Activated naive CD8-positive, alpha-beta T cell (primary cell): ENCODE measurements around the gene MAD1L1.
"Not testable (repeated sequence)": the region's sequence is repeated elsewhere in the genome, so short reads cannot be mapped to it uniquely, and the experiment has no call there.

Source experiments
- H3K27ac Mint-ChIP-seq: one replicate; pipeline ENCODE4 v1.8.0; 2021; ENCODE audit warnings: mixed read lengths
- H3K27me3 Mint-ChIP-seq: one replicate; pipeline ENCODE4 v1.8.0; 2021; ENCODE audit warnings: mixed read lengths
- H3K36me3 Mint-ChIP-seq: one replicate; pipeline ENCODE4 v1.8.0; 2021; ENCODE audit warnings: mixed read lengths
- H3K4me1 Mint-ChIP-seq: one replicate; pipeline ENCODE4 v1.8.0; 2021; ENCODE audit warnings: low read depth, mixed read lengths
- H3K4me3 Mint-ChIP-seq: one replicate; pipeline ENCODE4 v1.8.0; 2021; ENCODE audit warnings: mild to moderate bottlenecking, mixed read lengths
- H3K9me3 Mint-ChIP-seq: one replicate; pipeline ENCODE4 v1.8.0; 2021; ENCODE audit warnings: low read depth, mixed read lengths

Gene MAD1L1

GRCh38 chr7:1824882-1825646, 407.7 kb downstream of the MAD1L1 start:
- not testable (repeated sequence) for H3K9me3 Mint-ChIP-seq, H3K4me3 Mint-ChIP-seq, H3K36me3 Mint-ChIP-seq, H3K27me3 Mint-ChIP-seq
- H3K4me1 Mint-ChIP-seq: peaks cover 21% of the 10 kb centered on the region
- H3K27ac Mint-ChIP-seq: peak overlapping the region; percentile 34

DNA sequence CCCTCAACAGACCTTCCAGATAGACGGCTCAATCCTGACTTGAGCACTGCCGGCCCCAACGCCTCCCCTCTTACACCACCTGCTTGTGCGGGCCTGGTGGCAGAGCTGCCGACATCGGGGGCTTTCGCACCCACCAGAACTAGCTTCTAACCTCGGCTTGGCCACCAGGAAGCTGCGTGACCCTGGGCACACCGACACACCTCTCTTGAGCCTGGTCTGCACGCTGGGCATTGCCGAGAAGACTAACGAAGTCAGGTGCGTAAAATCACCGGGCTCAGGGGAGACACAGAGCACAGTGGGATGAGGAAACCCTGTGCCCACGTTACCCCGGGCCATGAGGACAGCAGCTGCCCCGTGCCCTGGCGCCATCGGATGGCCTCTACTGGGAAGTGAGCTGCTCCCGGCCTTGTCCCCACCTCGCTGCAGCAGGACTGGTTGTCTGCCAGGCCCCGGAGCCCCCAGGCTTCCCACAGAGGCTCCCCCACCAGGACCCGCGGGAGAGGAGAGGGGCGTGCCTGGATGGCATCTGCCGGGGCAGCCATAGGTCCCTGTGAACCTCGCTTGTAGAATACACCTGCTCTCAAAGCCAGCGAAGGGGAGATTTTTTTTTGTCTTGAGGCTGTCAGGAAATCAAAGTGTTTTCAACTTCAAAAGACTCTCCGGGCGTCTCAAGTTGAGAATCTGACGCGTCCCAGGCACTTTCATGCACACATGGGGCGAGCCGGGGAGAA, 408.4 kb downstream of the MAD1L1 start:
- H3K4me1 Mint-ChIP-seq: peaks cover 26% of the 10 kb centered on the region
- not testable (repeated sequence) for H3K27me3 Mint-ChIP-seq, H3K4me3 Mint-ChIP-seq, H3K36me3 Mint-ChIP-seq, H3K9me3 Mint-ChIP-seq
- peak overlapping the region; percentile 34 for H3K27ac Mint-ChIP-seq

DNA sequence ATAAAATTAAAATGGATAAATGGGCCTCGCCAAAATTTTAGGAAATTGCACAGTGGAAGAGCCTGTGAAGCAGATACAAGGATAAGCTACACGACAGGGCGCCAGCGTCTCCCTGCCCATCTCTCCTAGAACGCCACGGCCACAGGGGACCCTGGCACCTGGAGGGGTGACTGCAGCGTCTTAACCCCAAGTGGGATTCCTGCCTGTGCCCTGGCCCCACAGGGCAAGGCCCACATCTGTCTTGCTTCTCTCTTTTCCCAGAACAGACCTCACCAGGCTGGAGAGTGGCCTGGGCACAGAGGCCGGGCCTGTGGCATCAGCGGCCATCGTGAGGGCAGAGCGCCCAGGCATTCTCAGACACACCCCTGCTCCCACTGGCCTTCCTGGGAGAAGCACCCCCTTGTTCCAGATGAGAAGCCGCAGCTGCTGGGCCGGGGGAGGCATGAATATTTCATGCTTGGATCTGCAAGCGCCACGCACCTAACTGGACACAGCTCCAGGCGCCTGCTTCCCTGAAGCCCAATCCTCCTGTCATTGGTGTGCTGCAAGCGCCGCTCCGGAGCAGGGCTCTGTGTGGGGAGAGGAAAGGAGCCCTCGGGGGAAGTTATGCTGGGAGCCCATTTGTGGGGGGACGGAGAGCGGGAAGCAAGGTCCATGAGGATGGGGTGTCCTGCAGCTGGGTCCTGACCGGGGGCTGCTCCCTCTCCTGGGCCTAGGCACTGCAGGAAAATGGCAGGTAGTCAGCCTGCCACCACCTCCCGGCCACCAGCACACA, 409.2 kb downstream of the MAD1L1 start:
- Mint-ChIP-seq H3K27ac (no peak overlapping the region), H3K36me3 (peaks cover 4% of the 10 kb centered on the region), H3K27me3 (no peaks in the 10 kb centered on the region), H3K9me3 (no peaks in the 10 kb centered on the region), H3K4me3 (no peak overlapping the region), H3K4me1 (peaks cover 28% of the 10 kb centered on the region)

GRCh38 chr7:1819259-1819841, 413.4 kb downstream of the MAD1L1 start:
- Mint-ChIP-seq H3K9me3 (no peaks in the 10 kb centered on the region), H3K27ac (peak overlapping the region; percentile 64), H3K4me1 (peaks cover 28% of the 10 kb centered on the region), H3K4me3 (peak overlapping the region; percentile 35), H3K36me3 (peaks cover 4% of the 10 kb centered on the region), H3K27me3 (no peaks in the 10 kb centered on the region)

DNA sequence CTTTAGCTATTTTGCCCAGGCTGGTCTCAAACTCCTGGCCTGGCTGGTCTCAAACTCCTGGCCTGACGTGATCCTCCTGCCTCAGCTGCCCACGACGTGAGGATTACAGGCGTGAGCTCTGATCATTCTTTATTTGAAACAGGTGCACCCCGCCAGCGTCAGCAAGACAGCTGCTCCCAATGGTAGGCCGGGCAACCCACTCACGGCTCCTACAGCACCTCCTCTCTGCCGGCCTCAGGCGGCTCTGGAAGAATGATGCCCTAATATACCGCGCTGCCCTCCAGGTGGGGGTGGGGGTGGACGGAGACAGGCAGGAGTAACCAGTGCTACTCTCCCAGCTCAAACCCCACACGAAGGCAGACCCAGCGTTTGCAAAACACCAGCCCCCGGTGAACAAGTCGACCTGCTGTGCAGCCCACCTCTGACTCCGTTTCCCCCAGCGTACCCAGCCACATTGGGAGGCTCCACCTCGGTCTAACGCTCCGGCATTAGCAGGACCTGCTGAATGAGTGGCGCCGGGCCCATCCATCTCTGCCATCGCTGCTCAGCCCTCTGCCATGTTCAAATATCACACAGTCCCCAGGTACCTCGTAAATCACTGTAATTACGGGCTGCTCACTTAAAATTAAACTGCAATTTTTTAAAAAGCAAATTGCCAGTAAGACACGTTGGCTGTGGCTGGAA, 414.0 kb downstream of the MAD1L1 start:
- Mint-ChIP-seq H3K4me1 (peaks cover 26% of the 10 kb centered on the region), H3K27ac (peak overlapping the region; percentile 28), H3K27me3 (no peaks in the 10 kb centered on the region), H3K36me3 (peaks cover 4% of the 10 kb centered on the region), H3K9me3 (no peaks in the 10 kb centered on the region), H3K4me3 (peak overlapping the region; percentile 35)

DNA sequence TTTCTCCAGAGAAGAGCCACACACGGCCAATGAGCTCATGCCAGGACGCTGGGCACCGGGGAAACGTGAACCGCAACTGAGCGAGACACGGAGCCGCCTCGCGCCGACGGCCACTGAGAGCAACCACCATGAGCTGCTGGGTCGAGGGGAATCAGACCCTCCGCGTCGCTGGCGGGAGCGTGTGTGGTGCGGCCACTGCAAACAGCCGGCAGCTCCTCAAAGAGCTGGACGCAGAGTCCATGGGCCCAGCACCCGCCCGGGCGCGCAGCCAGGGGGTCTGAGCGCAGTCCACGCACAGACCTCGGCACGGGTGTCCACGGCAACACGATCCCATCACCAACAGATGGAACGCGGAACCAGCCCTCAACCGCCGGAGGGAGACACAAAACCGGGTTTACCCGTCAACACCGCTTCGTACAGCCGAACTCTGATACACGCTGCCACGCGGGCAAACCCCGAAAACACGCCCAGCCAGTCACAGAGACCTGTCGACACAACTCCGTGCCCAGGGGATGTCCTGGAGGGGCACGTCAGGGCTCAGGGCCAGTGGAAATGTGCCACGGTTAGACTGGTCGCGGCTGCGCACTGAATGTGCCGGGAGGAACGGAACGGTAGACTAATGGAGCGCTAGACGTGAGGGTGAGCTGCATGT, 415.6 kb downstream of the MAD1L1 start:
- Mint-ChIP-seq H3K36me3 (peaks cover 4% of the 10 kb centered on the region), H3K27me3 (no peaks in the 10 kb centered on the region), H3K4me3 (no peak overlapping the region), H3K4me1 (peaks cover 25% of the 10 kb centered on the region), H3K27ac (no peak overlapping the region), H3K9me3 (no peaks in the 10 kb centered on the region)

DNA sequence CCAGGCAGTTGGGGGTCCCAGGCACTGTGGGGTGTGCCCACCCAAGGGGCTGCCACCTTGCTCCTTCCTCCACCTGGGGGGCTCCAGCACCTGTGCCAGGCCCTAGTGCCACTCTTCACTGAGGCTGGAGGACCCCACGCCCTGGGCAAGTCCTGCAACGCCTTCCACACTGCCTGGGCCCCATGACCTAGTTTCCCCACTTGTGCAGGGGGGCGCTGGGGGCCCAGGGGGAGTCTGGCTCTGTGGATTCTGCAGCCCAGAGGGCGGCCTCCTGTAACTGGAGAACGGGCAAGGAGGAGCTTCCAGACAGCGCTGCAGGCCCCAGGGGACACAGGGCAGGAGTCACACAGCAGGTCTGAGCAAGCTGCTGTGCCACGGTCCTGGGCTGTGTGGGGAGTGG, 416.3 kb downstream of the MAD1L1 start:
- not testable (repeated sequence) for H3K36me3 Mint-ChIP-seq, H3K27ac Mint-ChIP-seq, H3K4me3 Mint-ChIP-seq, H3K9me3 Mint-ChIP-seq, H3K27me3 Mint-ChIP-seq
- H3K4me1 Mint-ChIP-seq: peaks cover 27% of the 10 kb centered on the region

DNA sequence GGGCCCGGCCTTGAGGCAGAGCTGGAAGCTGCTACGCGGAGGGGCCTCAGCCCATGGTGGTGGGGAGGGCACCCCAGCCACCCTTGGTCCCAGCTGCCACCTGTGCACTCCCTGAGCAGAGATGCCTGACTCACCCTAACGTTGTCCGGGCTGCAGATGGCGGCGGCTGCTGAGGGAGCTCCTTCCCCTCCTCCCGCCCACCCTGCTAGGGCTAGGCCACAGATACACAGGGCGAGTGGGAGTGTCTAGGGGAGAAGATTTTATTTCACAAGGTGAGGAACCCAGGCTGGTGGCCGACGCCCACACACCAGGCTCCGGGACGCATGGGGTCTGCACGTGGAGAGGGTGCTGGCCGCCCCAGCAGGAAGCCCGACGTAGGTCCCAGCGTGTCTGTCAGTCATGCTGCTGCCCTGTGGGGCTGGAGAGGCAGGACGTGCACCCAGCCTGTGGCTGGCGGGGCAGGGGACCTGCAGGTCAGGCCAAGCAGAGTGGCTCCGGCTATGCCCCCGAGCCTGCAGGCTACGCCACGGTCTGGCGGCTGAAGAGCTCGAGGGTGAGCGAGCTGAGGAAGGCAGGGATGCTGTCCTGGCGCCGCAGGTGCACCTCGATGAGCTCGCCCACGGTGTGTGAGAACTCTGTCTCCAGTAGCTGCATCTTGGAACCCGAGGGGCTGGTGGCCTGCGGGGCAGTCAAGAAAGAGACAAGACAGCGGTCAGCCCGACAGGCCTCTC, 417.0 kb downstream of the MAD1L1 start:
- H3K27ac Mint-ChIP-seq, H3K9me3 Mint-ChIP-seq, H3K36me3 Mint-ChIP-seq, H3K4me3 Mint-ChIP-seq, H3K27me3 Mint-ChIP-seq: not testable (repeated sequence)
- H3K4me1 Mint-ChIP-seq: peaks cover 24% of the 10 kb centered on the region

GRCh38 chr7:1815051-1815481, 417.7 kb downstream of the MAD1L1 start:
- Mint-ChIP-seq H3K27ac (no peak overlapping the region), H3K36me3 (peaks cover 2% of the 10 kb centered on the region), H3K9me3 (no peaks in the 10 kb centered on the region), H3K4me3 (no peak overlapping the region), H3K4me1 (peaks cover 22% of the 10 kb centered on the region), H3K27me3 (no peaks in the 10 kb centered on the region)

GRCh38 chr7:1814089-1814811, 418.5 kb downstream of the MAD1L1 start:
- H3K9me3 Mint-ChIP-seq: no peaks in the 10 kb centered on the region
- H3K27ac Mint-ChIP-seq: no peak overlapping the region
- H3K4me3 Mint-ChIP-seq: no peak overlapping the region
- H3K27me3 Mint-ChIP-seq: no peaks in the 10 kb centered on the region
- H3K4me1 Mint-ChIP-seq: peaks cover 14% of the 10 kb centered on the region
- peaks cover 2% of the 10 kb centered on the region for H3K36me3 Mint-ChIP-seq

GRCh38 chr7:1813394-1814088, 419.2 kb downstream of the MAD1L1 start:
- H3K4me3 Mint-ChIP-seq: no peak overlapping the region
- H3K27ac Mint-ChIP-seq: no peak overlapping the region
- peaks cover 8% of the 10 kb centered on the region for H3K4me1 Mint-ChIP-seq

DNA sequence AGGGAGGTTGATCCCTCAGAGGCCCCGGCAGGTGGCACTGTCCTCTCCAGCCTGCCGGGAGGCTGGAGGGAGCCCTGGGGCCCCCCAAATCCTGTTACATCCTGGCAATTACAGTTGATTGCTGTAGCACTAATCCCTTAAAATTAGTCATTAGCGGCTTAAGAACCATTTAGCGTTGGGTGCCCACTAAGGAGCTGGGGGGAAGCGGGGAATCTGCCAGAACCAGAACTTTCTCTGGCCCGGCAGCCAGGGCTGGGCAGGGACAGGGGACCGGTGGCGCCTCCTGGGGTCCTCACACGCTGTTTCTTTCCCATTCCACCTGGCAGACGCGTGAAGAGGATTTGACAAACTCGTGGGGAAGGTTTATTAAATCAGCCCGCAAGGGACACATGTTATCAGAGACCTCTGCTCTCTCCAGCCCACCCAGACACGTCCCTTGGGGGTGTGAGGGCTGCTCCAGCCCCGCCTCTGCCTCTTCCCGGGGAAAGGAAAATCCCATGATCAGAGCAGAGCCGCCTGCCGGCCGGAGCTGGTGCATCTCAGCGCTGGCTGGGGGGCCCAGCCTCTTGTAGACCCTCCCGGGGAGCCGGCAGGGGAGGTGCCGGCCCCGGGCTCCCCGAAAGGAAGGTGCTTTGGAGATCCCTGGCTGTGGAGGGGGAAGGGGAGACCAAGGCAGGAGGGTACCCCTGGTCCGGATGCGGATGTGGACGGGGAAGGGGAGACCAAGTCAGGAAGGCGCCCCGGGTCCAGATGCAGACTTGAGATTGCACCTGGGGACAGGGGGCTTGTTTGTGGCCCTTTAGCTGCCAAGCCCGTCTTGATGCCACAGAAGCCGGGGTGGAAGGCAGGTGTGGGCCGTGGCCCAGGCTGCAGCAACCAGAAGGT, 420.0 kb downstream of the MAD1L1 start:
- Mint-ChIP-seq H3K9me3 (no peaks in the 10 kb centered on the region), H3K27me3 (no peaks in the 10 kb centered on the region), H3K27ac (no peak overlapping the region), H3K36me3 (no peaks in the 10 kb centered on the region), H3K4me1 (peaks cover 4% of the 10 kb centered on the region), H3K4me3 (no peak overlapping the region)

More at GRCh38 chr7:1813394-1814088, 419.2 kb downstream of the MAD1L1 start:
- H3K36me3 Mint-ChIP-seq: no peaks in the 10 kb centered on the region
- no peaks in the 10 kb centered on the region for H3K27me3 Mint-ChIP-seq
- no peaks in the 10 kb centered on the region for H3K9me3 Mint-ChIP-seq
